Measurements from ENCODE around the gene IGFBP3. TPM values are rescaled to one million over a fixed set of nuclear protein-coding genes. Genes with fewer than 3 reads are reported as not detected.
A peak's percentile ranks its signal among the peaks of the same experiment; 100 is the strongest.

IGFBP3 gene
- total and polyA plus RNA-seq, 2 donors (not counting 1 experiment from before 2014, with no cell fraction given): 8.9 to 227 TPM

- Histone ChIP-seq H3K9ac (ENCODE audit: insufficient read depth, low read length) (no peak overlapping the region), H2AFZ (ENCODE audit: low read length) (no peak overlapping the region), H3K36me3 (ENCODE audit: control insufficient read depth, insufficient read depth, low read length) (no peaks in the 10 kb centered on the region), H3K9me3 (ENCODE audit: control insufficient read depth, insufficient read depth, low read depth, low read length) (no peaks in the 10 kb centered on the region), H3K27ac (ENCODE audit: insufficient read depth, low read length) (no peak overlapping the region), H4K20me1 (ENCODE audit: control insufficient read depth, extremely low read depth, insufficient read depth, low read length) (no peaks in the 10 kb centered on the region), H3K4me3 (replicated peaks in 1 of 4; ENCODE audit: control extremely low read depth in 1 of 4, insufficient read depth in 1 of 4, low read depth in 3 of 4, low read length in 4 of 4) (no peak overlapping the region), H3K79me2 (ENCODE audit: control insufficient read depth, insufficient read depth, low read length) (no peaks in the 10 kb centered on the region), H3K4me1 (ENCODE audit: control insufficient read depth, extremely low read depth, insufficient read depth, low read length) (peaks cover 13% of the 10 kb centered on the region), H3K27me3 (ENCODE audit: control insufficient read depth, insufficient read depth, low read length) (peaks cover 12% of the 10 kb centered on the region), H3K4me2 (ENCODE audit: extremely low read depth, insufficient read depth, low read length) (no peak overlapping the region)
- TF ChIP-seq CTCF (conservative IDR thresholded peaks at IDR 0.05 in 1 of 2, IDR thresholded peaks at IDR 0.05 in 1 of 2; ENCODE audit: low read depth in 1 of 2, low read length in 2 of 2) (no peak), EZH2 (IDR thresholded peaks at IDR 0.05; ENCODE audit: low read length, missing control alignments) (no peak)
- peak; percentile 61 to 91 for DNase-seq (ENCODE audit: low read depth in 2 of 2)
These were observed 3.2 kb upstream of the IGFBP3 start for GRCh38 chr7:45924283-45924682.

GRCh38 chr7:45923818-45924217 lies 2.7 kb upstream of the IGFBP3 start:
- Histone ChIP-seq H3K9ac (ENCODE audit: insufficient read depth, low read length) (no peak overlapping the region), H3K4me2 (ENCODE audit: extremely low read depth, insufficient read depth, low read length) (no peak overlapping the region), H3K79me2 (ENCODE audit: control insufficient read depth, insufficient read depth, low read length) (no peaks in the 10 kb centered on the region), H3K27me3 (ENCODE audit: control insufficient read depth, insufficient read depth, low read length) (peaks cover 15% of the 10 kb centered on the region), H3K9me3 (ENCODE audit: control insufficient read depth, insufficient read depth, low read depth, low read length) (no peaks in the 10 kb centered on the region), H3K4me1 (ENCODE audit: control insufficient read depth, extremely low read depth, insufficient read depth, low read length) (peaks cover 13% of the 10 kb centered on the region), H3K36me3 (ENCODE audit: control insufficient read depth, insufficient read depth, low read length) (no peaks in the 10 kb centered on the region), H4K20me1 (ENCODE audit: control insufficient read depth, extremely low read depth, insufficient read depth, low read length) (no peaks in the 10 kb centered on the region), H3K4me3 (replicated peaks in 1 of 4; ENCODE audit: control extremely low read depth in 1 of 4, insufficient read depth in 1 of 4, low read depth in 3 of 4, low read length in 4 of 4) (no peak overlapping the region), H3K27ac (ENCODE audit: insufficient read depth, low read length) (no peak overlapping the region), H2AFZ (ENCODE audit: low read length) (no peak overlapping the region)
- DNase-seq (ENCODE audit: low read depth in 2 of 2): no peak
- TF ChIP-seq EZH2 (IDR thresholded peaks at IDR 0.05; ENCODE audit: low read length, missing control alignments) (no peak), CTCF (conservative IDR thresholded peaks at IDR 0.05 in 1 of 2, IDR thresholded peaks at IDR 0.05 in 1 of 2; ENCODE audit: low read depth in 1 of 2, low read length in 2 of 2) (no peak)

- TF ChIP-seq EZH2 (IDR thresholded peaks at IDR 0.05; ENCODE audit: low read length, missing control alignments) (no peak), CTCF (conservative IDR thresholded peaks at IDR 0.05 in 1 of 2, IDR thresholded peaks at IDR 0.05 in 1 of 2; ENCODE audit: low read depth in 1 of 2, low read length in 2 of 2) (peak; percentile 95 to 98)
- peak; percentile 65 to 79 for DNase-seq (ENCODE audit: low read depth in 2 of 2)
- Histone ChIP-seq H2AFZ (ENCODE audit: low read length) (peak overlapping the region; percentile 79), H3K9me3 (ENCODE audit: control insufficient read depth, insufficient read depth, low read depth, low read length) (no peaks in the 10 kb centered on the region), H3K9ac (ENCODE audit: insufficient read depth, low read length) (peak overlapping the region; percentile 14), H3K4me1 (ENCODE audit: control insufficient read depth, extremely low read depth, insufficient read depth, low read length) (peaks cover 13% of the 10 kb centered on the region), H3K4me3 (replicated peaks in 1 of 4; ENCODE audit: control extremely low read depth in 1 of 4, insufficient read depth in 1 of 4, low read depth in 3 of 4, low read length in 4 of 4) (peak overlapping the region; percentile 18 to 64 (median 47)), H3K27me3 (ENCODE audit: control insufficient read depth, insufficient read depth, low read length) (peaks cover 20% of the 10 kb centered on the region), H3K4me2 (ENCODE audit: extremely low read depth, insufficient read depth, low read length) (peak overlapping the region; percentile 81), H3K27ac (ENCODE audit: insufficient read depth, low read length) (peak overlapping the region; percentile 22), H3K36me3 (ENCODE audit: control insufficient read depth, insufficient read depth, low read length) (no peaks in the 10 kb centered on the region), H3K79me2 (ENCODE audit: control insufficient read depth, insufficient read depth, low read length) (no peaks in the 10 kb centered on the region), H4K20me1 (ENCODE audit: control insufficient read depth, extremely low read depth, insufficient read depth, low read length) (no peaks in the 10 kb centered on the region)
These were observed 2.2 kb upstream of the IGFBP3 start for GRCh38 chr7:45923290-45923689.
